RPMI8226 (cell line): Measurements from ENCODE around the gene UGT2B28.
"Not testable (repeated sequence)": the region's sequence is repeated elsewhere in the genome, so short reads cannot be mapped to it uniquely, and the experiment has no call there.

Source experiments
- DNase-seq: peaks from one replicate; pipeline ENCODE4 v3.0.0-alpha.2; 2015

UGT2B28 gene

DNA sequence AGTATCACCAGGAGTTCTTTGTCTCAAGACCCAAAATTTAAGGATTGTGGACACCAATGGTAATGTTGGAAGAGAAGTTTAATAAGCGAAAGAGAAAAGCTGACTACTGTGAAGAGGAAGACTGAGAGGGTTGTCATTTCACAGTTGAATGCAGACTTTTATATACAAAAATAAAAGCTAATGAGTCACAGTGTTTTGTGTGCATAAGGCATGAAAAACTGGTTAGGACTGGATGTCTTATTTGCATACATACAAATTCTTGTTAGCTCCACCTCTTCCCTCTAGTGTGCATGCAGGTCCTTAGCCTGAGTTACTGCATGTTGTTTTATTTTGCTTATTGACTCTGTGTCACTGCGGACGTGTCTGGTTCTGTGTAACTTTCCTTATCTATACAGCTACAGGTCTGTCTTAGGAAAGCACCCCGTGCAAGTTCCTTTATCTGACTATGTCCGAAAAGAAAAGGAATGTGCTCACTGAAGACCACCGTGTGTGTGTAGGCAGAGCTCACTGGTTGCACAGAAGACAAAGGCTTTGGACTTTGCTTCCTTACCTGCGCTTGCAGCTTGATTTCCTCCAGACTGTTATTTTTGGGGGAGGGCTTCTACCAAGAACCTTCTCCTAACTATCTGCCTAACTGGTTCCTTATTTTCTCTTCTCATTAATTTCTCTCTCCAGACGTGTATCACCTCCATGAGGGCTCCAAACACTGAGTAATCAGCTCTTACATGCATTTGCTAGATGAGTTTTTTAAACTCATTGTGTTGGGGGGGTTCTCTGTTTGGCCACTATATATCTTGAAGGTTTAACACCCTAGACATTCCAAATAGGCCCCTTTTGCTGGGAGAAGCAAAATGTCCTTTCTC, 63.5 kb downstream of the UGT2B28 start:
- DNase-seq, result not testable (repeated sequence)
